NOMO-1 treated with DMSO at 0.1 percent for 48 hours (cell line): ENCODE results near the gene C2CD4B.

ENCODE experiments used
- DNase-seq: peaks from one replicate; lab custom pipeline; 2025; ENCODE audit not compliant: unreplicated experiment; lab: John Stamatoyannopoulos, UW

Gene C2CD4B, protein sequence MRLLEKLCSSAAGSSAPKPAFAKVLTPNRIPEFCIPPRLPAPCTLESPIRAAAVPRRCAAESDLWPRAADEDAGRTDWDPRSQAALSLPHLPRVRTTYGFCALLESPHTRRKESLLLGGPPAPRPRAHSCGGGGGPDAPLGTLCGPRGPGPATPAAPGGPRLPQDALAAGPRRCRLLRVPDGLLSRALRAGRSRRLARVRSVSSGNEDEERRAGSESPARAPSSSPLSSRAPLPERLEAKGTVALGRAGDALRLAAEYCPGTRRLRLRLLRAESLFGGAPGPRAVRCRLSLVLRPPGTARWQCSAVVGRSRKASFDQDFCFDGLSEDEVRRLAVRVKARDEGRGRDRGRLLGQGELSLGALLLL

DNA sequence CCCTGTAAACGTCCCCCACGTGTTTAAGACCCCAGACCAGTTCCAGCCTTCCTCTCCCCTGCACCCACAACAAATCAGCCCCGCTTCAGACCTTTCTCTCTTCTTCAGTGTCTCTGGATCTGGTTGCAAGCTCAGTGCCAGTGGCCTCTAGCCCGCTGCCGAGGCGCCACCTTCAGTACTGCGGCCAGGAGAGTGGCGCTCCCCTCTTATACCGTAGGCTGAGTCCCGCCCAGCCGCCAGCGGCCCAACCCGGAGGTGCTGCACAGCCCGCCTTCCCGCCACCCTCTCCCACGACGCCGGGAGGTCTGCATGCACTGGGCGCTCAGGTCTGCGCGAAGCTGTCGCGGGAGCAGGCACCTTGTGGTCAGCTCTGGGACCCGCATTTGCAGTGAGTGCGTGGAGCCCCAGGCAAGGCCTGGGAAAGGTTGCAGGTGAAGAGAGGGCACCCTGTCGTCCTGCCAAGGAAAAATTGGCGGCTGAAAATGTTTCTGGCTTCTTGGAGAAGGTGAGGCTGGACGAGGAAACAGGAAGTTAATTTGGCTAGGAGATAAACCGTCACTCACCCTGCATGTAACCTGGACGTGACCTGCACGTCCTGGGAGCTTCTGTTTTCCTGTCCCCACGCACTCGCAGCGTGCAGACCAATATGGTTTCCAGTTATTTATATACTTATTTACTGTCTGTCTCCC is at the start of gene C2CD4B:
Gene C2CD4B (minus strand): TSS at position 182 of the 689 bp plus-strand sequence. CDS start 301 bp downstream, outside the sequence.
- DNase-seq = no peak

DNA sequence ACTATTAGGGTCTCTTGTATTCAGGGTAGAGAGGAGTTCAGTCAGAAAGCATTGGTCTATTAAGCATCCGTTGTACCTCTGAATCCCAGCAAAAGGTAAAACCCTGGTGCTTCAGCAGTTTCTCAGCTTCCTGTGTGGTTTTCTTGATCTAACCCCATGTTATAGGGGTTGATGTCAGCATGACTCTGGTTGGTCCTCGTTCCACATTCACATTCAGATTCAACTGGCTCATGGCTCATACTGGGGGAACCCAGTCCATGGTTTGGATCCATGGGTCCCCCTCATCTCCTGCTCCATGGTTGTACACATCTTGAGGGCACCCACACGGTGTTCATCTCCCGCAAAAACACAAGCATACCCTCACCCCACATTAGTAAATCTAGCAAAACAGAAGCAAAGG is 47.7 kb upstream of the C2CD4B start:
- DNase-seq = no peak

DNA sequence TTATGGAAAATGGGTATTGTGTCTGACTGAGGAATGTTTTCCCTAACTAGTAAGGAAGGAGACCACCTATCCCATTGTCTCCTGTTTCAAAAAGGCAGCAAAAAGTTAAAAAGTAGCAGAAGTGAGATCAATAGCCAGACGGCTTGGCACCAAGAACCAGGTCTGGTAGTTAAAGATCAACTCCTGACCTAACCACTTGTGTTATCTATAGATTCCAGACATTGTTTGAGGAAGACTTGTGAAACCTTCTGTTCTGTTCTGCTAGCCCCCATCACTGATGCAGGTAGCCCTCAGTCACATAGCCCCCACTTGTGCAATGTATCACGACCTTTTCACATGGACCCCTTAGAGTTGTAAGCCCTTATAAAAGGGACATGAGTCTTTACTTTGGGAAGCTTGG is 46.3 kb upstream of the C2CD4B start:
- no peak for DNase-seq

DNA sequence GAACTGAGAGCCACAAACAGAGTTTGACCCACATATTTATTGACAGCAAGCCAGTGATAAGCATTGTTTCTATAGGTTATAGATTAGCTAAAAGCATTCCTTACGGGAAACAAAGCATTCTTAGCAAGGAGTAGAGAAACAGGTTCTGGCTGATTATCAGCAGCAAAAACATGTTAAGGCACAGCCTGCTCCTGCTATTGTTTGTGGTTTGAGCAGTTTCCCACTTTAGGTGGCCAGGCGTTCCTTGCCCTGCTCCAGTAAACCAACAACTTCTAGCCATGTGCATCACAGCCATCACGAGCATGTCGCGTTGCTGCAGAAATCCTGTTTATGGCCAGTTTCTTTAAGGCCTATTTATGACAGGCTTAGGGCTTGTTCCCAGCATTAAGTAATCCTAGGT is 44.7 kb upstream of the C2CD4B start:
- DNase-seq = no peak

DNA sequence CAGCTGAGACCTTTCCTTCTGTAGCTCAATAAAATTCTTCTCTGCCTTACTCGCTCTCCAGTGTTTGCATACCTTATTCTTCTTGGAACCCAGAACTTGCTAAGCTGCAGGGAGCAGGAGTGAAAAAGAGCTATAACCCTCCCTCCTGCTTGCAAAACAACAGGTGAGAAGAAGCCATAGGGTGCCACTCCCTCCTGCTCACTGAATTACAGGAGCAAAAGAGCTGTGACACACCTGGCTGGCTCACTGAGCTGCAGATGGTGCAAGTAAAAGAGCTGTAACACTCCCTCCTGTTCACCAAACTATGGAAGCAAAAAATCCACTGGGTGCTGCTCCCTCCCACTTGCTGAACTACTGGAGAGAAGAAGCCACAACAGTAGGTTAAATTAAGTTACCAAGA is 44.2 kb upstream of the C2CD4B start:
- no peak for DNase-seq

DNA sequence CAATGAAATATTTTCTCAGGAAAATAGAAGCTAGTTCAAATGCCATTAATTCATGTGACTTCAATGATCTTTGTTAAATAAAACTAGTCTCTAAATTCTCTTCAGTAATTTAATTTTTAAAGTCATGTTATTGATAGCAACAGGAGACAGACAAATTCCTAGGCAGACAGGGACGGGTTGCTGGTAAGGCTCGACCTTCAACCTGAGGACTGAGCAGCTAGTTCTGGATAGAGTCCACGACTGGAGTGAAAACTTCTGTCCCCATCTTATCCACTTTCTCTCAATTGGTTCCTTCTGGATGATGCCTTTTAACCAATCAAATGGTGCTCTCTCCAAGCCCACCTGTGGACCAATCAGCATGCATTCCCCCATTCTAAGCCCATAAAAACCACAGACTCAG is 43.8 kb upstream of the C2CD4B start:
- no peak for DNase-seq

DNA sequence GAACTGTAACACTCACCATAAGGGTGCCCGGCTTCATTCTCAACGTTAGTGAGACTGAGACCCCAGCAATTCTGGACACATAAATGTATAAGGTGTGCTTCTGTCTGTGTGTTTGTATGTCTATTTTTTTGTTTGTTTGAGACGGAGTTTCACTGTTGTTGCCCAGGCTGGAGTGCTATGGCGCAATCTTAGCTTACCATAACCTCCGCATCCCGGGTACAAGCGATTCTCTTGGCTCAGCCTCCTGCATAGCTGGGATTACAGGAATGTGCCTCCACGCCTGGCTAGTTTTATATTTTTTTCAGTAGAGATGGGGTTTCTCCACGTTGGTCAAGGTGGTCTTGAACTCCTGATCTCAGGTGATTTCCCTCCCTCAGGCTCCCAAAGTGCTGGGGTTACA is 43.3 kb upstream of the C2CD4B start:
- no peak for DNase-seq

DNA sequence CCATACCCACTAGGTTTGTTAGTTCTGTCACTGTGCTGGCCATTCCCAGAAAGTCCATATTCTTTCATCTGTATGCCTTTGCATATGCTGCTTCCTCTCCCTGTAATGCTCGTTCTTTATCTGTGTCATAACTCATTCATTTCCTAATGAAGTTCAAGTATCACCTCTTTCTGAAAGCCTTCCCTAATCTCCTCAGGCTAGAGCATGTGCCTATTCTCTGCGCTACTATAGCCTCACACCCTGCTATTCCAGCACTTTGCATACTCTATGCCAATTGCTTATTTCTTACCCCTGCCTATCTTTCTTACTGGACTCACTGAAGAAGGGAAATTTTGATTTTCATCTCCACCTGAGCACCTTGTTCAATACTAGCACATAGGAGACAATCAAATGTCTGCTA is 25.6 kb upstream of the C2CD4B start:
- no peak for DNase-seq

DNA sequence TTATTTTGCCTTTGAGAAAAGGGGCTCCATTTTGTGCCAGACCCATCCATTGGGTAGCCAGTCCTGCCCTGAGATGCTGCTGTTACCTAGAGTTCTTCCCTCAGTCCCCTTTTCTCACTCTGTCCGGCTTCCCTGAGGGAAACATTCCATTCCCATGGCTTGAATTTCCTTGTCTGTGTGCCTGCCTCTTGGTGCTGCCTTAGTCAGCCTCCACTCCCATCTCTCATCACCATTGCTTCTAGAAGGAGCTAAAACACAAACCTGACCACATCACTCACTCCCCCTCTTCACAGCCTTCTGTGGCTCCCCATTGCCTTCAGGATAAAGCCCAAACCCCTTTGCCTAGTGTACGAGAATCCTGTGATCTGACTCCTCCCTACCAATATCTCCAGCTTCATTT is 25.2 kb upstream of the C2CD4B start:
- no peak for DNase-seq

DNA sequence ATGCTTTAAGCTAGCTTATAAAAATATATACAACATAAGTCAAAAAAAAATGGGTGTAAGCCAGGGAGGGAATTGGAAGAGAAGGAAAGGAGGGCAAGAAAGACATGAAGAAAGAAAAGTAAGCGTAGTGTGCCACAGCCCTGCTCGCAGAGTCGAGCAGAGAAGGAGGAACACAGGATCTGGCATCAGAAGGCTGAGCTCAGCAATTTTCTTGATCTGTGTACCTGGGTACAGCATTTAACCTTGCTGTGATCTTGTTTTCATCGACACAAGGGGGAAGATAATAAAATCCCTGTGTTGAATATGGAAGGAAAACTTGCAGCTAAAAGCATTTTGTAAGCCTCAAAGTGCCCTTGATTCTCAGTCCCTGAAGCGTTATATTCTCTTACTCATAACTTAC is 23.7 kb upstream of the C2CD4B start:
- DNase-seq = no peak

DNA sequence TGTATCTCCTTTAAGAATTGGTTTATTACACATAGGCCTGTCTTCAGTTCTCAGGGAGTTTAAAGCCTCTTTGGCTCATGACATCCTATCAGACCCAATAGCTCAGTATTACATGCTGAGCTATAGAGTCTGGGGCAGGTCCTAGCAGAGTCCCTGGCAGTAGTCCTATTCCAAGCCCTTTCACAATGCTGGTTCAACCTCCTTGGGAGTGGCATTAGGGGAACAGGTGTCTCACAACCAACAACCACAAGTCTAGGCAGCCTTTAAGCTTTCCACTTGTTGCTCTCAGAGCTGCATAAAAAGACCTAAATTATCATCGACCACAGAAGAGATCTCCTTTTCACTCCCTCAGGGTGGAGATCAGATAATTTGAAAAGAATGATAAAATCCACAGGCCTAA is 22.8 kb upstream of the C2CD4B start:
- no peak for DNase-seq

DNA sequence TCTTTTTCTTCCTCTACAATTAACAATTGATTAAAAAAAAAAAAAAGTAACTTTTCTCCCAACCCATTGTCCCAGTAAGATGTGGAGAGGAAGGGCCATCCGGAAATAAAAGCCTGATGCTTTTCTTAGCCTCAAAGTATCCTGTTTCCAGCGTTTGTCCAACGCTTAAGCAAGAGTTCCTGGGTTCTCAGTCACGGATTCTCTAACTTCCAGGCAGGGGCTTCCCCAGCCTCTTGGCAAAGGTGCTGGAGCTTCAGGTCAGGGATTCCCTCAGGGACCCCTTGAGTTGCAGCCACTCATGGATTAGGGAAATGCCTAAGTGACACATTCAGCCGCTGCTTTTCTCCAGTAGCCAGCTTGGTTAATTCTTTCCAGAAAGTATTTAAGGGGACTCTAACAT is 22.3 kb upstream of the C2CD4B start:
- DNase-seq = no peak

DNA sequence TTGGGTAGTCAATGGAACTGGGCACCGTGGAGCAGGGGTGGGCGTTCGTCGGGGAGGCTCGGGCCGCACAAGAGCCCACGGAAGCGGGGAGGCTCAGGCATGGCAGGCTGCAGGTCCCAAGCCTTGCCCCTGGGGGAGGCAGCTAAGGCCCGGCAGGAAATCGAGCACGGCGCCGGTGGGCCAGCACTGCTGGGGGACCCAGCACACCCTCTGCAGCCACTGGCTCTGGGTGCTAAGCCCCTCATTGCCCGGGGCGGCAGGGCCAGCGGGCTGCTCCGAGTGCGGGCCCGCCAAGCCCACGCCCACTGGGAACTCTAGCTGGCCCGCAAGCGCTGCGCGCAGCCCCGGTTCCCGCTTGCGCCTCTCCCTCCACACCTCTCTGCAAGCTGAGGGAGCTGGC is 21.5 kb upstream of the C2CD4B start:
- DNase-seq = no peak

DNA sequence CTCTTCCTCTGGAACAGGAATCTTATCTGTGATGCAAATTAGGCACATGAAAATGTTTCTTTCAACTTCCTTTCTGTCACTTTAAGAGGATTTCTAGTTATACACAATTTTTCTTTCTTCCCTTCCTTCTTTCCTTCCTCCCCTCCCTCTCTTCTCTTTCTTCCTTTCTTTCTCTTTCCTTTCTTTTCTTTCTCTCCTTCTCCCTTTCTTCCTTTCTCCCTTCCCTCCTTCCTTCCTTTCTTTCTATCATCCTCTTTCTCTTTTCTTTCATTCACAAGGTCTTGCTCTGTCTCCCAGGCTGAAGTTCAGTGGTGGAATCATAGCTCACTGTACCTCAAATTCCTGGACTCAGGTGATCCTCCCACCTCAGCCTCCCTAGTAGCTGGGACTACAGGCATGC is 18.0 kb upstream of the C2CD4B start:
- no peak for DNase-seq

DNA sequence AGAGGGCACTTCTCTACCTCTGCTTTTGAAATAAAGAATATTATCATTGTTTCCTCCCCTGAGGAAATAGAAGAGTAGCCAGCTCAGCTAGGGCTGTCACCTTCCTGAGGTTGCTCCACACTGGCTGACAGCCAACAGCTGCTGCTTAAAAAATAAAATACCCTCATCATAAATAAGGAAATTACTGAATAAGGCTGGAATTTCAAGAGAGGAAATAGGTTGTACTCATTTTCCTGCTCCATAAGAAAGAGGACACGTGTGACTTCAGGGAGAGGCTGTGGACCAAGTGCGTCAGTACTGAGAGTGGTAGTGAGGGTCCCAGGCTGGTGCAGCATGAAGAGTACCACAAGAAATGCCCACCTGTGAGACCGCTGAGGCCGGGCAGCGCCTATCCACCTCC is 8.1 kb upstream of the C2CD4B start:
- DNase-seq = no peak

DNA sequence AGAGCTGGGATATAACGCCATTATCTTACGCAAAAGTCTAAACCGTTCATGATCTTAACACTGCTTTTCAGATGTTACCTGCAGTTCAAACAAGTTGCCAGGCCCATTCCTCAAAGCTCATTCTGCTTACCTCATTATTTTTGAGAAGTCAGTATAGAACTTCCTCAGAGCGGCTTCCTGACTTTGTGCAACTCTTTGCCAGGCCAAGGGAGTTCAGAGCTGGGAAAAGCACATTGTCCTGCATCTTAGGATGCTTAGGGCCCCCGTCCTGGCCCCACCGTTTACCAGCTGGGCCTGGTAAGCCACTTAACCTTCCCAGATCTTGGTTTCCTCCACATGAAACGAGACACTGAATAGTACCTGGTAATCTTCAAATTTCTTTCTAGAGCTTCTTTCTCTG is 6.8 kb upstream of the C2CD4B start:
- DNase-seq = no peak

DNA sequence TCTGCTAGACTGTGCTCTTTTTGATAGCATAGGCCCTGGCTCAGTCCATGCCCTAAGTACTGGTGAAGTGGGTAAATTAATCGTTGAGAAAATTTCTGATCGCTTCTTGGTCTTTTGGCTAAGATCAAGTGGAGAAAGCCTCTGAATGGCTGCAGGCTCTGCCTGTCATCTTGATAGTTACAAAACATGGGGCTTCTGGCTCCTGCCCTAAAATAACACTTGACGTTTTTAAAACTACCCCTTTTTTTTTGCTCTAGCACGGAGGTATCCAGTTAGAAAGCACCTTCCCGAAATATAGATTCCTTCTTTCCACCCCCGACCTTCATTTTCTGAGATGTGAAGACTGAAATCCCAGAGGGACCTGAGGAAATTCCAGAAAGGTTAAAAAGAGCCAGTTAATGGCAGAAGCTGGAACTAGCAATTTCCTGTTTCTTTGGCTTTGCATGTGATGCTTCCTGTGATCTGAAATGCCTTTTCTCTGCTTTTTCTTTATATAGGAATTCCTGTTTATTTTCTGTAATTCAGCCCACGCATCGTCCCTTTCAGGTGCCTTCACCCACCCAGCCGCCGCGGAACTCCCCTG is 799 bp upstream of the C2CD4B start:
- DNase-seq = no peak

DNA sequence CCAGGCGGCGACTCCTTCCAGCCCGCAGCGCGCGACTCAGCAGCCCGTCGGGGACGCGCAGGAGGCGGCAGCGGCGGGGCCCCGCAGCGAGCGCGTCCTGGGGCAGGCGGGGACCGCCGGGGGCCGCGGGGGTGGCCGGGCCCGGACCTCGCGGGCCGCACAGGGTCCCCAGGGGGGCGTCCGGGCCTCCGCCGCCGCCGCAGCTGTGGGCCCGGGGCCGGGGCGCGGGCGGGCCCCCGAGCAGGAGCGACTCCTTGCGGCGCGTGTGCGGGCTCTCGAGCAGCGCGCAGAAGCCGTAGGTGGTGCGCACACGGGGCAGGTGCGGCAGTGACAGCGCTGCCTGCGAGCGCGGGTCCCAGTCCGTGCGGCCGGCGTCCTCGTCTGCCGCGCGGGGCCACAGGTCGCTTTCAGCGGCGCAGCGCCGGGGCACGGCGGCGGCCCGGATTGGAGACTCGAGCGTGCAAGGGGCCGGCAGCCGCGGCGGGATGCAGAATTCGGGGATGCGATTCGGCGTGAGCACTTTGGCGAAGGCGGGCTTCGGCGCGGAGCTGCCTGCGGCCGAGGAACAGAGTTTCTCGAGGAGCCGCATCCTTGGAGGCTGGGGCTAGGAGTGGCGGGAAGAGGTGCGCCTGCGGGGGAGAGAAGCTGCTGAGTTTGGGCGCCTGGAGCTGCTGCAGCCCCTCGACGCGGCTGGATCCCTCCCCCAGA is 535 bp downstream of the C2CD4B start:
- no peak for DNase-seq

DNA sequence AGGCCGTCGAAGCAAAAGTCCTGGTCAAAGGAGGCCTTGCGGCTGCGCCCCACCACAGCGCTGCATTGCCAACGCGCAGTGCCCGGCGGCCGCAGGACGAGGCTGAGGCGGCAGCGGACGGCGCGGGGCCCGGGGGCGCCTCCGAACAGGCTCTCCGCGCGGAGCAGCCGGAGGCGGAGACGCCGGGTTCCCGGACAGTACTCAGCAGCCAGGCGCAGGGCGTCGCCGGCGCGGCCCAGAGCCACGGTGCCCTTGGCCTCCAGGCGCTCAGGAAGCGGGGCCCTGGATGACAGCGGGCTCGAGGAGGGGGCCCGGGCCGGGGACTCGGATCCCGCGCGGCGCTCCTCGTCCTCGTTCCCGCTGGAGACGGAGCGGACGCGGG is 1.1 kb downstream of the C2CD4B start:
- no peak for DNase-seq

DNA sequence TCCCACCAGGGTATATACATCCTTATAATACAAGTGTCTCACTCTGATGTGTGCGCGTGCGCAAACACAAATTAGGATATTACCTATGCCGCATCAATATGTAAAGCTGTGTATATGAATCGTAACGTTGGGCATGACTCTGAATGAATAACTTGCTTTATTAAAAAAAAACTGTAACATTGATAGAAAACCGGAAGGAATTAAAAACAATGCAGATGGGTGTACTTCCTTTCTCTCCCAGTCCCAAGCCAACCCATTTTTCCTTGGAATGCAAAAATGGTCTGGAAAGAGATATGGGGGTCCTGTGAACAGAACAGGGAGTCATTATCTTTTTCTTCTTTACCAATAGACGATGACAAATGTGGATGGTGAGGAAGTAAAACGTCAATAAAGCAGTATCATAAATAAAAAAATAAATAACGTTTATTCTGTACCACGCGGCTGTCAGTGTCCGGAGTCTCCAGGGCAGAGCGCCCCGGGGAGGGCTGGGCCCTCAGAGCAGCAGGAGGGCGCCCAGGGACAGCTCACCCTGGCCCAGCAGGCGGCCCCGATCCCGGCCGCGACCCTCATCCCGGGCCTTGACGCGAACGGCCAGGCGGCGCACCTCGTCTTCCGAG is 1.6 kb downstream of the C2CD4B start:
- no peak for DNase-seq

DNA sequence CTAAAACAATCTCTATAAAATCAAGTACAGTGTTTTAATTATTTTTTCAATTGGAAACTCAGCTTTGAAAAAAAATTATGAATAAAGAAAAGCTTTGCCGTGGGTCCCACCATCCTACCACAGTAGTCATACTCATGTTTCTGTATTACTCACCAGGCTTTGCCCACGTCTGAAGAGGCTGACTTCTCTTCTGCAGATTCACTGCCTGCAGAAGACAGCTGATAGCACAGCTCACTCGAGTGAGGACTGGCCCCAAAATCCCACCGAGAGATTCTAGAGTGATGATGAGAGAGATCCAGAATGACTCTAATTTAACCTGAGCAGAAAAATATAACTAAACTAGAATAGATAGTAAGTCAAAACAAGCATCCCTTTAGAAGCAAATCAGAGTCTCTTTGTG is 11.9 kb downstream of the C2CD4B start:
- no peak for DNase-seq
